ENCODE measurements around the gene SSBP4. TPM values are rescaled to one million over a fixed set of nuclear protein-coding genes. Genes with fewer than 3 reads are reported as not detected.

SSBP4 gene
- total and polyA plus RNA-seq, 4 donors: 4.0 to 19.0 (median 11.5) TPM

DNA sequence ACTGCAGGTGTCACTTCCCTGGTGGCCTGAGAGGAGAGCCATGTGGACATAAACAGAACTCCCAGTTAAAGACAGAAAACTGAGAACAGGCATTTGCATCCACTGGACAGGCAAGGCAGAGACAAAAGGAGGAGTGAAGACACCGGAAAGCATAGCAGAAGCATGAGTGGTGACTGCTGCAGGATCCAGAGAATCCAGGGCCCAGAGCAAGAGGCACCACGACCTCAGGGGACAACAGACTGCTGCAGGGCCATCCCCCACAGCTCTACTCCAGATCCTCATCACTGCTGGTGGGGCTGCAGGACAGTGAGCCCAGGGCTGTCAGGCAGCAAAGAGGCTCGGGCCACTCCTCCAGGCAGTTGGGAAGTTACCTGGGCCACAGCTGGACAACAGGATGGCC, 33.2 kb downstream of the SSBP4 start:
- no peak for TF ChIP-seq NR2F2 (IDR thresholded peaks at IDR 0.05)
- TF ChIP-seq, protein P1, sequence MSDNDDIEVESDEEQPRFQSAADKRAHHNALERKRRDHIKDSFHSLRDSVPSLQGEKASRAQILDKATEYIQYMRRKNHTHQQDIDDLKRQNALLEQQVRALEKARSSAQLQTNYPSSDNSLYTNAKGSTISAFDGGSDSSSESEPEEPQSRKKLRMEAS (IDR thresholded peaks at IDR 0.05): no peak
- TF ChIP-seq, protein P2, sequence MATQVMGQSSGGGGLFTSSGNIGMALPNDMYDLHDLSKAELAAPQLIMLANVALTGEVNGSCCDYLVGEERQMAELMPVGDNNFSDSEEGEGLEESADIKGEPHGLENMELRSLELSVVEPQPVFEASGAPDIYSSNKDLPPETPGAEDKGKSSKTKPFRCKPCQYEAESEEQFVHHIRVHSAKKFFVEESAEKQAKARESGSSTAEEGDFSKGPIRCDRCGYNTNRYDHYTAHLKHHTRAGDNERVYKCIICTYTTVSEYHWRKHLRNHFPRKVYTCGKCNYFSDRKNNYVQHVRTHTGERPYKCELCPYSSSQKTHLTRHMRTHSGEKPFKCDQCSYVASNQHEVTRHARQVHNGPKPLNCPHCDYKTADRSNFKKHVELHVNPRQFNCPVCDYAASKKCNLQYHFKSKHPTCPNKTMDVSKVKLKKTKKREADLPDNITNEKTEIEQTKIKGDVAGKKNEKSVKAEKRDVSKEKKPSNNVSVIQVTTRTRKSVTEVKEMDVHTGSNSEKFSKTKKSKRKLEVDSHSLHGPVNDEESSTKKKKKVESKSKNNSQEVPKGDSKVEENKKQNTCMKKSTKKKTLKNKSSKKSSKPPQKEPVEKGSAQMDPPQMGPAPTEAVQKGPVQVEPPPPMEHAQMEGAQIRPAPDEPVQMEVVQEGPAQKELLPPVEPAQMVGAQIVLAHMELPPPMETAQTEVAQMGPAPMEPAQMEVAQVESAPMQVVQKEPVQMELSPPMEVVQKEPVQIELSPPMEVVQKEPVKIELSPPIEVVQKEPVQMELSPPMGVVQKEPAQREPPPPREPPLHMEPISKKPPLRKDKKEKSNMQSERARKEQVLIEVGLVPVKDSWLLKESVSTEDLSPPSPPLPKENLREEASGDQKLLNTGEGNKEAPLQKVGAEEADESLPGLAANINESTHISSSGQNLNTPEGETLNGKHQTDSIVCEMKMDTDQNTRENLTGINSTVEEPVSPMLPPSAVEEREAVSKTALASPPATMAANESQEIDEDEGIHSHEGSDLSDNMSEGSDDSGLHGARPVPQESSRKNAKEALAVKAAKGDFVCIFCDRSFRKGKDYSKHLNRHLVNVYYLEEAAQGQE (IDR thresholded peaks at IDR 0.05): no peak
- TF ChIP-seq SP1 (IDR thresholded peaks at IDR 0.05): no peak
- no peak for TF ChIP-seq HNF4G (IDR thresholded peaks at IDR 0.05)
- no peak for TF ChIP-seq HNF4A (conservative IDR thresholded peaks at IDR 0.05)
- TF ChIP-seq FOXA1 (IDR thresholded peaks at IDR 0.05): no peak
- TF ChIP-seq, protein P3, sequence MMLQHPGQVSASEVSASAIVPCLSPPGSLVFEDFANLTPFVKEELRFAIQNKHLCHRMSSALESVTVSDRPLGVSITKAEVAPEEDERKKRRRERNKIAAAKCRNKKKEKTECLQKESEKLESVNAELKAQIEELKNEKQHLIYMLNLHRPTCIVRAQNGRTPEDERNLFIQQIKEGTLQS (IDR thresholded peaks at IDR 0.05): no peak
- no peak for TF ChIP-seq EGR1 (IDR thresholded peaks at IDR 0.05; ENCODE audit: low read depth in 2 of 2)
- TF ChIP-seq JUND (IDR thresholded peaks at IDR 0.05): no peak
- no peak for TF ChIP-seq YY1 (IDR thresholded peaks at IDR 0.05)
- DNase-seq (ENCODE audit: low spot score): no peak
- Histone ChIP-seq H3K4me3 (ENCODE audit: low read depth in 1 of 3, low read length in 3 of 3) (no peak overlapping the region), H3K27ac (ENCODE audit: low read depth in 1 of 2, low read length in 2 of 2) (no peak overlapping the region), H3K27me3 (ENCODE audit: control insufficient read depth in 4 of 4, insufficient read depth in 4 of 4, low read length in 3 of 4) (no peaks in the 10 kb centered on the region), H3K36me3 (ENCODE audit: control insufficient read depth in 4 of 4, insufficient read depth in 3 of 4, low read depth in 1 of 4, low read length in 3 of 4) (peaks cover 9 to 45% (median 15%) of the 10 kb centered on the region in 4 donors), H3K9me3 (ENCODE audit: control insufficient read depth in 4 of 4, low read length in 3 of 4) (no peaks in the 10 kb centered on the region), H3K9ac (ENCODE audit: low read depth in 1 of 2, low read length in 2 of 2) (no peak overlapping the region), H3K4me1 (ENCODE audit: control insufficient read depth in 4 of 4, insufficient read depth in 4 of 4, low read length in 3 of 4) (peaks cover 0 to 5% (median 2%) of the 10 kb centered on the region in 4 donors)
- 89% methylated on average over 3 of the region's 3 CpGs for WGBS

DNA sequence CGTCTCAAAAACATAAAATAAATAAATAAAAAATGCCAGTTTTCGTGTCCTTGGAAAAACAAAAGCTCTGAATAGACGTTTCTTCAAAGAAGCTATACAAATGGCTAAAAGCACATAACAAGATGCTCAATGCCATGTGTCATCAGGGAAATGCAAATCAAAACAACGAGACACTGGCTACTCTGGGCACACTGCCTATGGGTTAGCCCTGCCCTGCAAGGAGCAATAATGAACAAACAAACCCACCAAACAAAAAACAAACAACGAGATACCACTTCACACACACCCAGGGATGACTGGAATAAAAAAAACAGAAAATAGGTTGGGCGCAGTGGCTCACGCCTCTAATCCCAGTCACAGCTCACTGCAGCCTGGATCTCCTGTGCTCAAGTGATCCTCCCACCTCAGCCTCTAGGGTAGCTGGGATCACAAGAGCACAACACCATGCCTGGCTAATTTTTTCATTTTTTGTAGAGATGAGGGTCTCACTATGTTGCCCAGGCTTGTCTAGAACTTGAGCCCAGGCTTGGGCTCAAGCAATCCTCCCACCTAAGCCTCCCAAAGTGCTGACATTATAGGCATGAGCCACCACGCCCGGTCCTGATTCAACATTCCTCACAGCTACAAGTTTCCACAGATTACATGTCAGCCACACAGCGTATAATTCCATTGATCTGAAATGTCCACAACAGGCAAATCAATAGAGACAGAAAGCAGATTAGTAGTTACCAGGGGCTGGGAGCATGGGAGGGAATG, 34.2 kb downstream of the SSBP4 start:
- TF ChIP-seq, protein P1 (IDR thresholded peaks at IDR 0.05): no peak
- TF ChIP-seq, protein P3 (IDR thresholded peaks at IDR 0.05): no peak
- TF ChIP-seq, protein P4, sequence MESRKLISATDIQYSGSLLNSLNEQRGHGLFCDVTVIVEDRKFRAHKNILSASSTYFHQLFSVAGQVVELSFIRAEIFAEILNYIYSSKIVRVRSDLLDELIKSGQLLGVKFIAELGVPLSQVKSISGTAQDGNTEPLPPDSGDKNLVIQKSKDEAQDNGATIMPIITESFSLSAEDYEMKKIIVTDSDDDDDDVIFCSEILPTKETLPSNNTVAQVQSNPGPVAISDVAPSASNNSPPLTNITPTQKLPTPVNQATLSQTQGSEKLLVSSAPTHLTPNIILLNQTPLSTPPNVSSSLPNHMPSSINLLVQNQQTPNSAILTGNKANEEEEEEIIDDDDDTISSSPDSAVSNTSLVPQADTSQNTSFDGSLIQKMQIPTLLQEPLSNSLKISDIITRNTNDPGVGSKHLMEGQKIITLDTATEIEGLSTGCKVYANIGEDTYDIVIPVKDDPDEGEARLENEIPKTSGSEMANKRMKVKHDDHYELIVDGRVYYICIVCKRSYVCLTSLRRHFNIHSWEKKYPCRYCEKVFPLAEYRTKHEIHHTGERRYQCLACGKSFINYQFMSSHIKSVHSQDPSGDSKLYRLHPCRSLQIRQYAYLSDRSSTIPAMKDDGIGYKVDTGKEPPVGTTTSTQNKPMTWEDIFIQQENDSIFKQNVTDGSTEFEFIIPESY (IDR thresholded peaks at IDR 0.05): no peak
- Histone ChIP-seq H3K27me3 (ENCODE audit: control insufficient read depth in 4 of 4, insufficient read depth in 4 of 4, low read length in 3 of 4) (no peaks in the 10 kb centered on the region), H3K4me1 (ENCODE audit: control insufficient read depth in 4 of 4, insufficient read depth in 4 of 4, low read length in 3 of 4) (peaks cover 0 to 3% (median 1%) of the 10 kb centered on the region in 4 donors), H3K9me3 (ENCODE audit: control insufficient read depth in 4 of 4, low read length in 3 of 4) (no peaks in the 10 kb centered on the region), H3K36me3 (ENCODE audit: control insufficient read depth in 4 of 4, insufficient read depth in 3 of 4, low read depth in 1 of 4, low read length in 3 of 4) (peaks cover 9 to 48% (median 17%) of the 10 kb centered on the region in 4 donors), H3K27ac (ENCODE audit: low read depth in 1 of 2, low read length in 2 of 2) (no peak overlapping the region), H3K9ac (ENCODE audit: low read depth in 1 of 2, low read length in 2 of 2) (no peak overlapping the region), H3K4me3 (ENCODE audit: low read depth in 1 of 3, low read length in 3 of 3) (no peak overlapping the region)
- no peak for DNase-seq (ENCODE audit: low spot score)
- 79% methylated on average over 10 of the region's 10 CpGs for WGBS
